Keratinocyte (primary cell): ENCODE measurements around the gene TINAG. TPM values are rescaled to one million over a fixed set of nuclear protein-coding genes. Genes with fewer than 3 reads are reported as not detected.

Experiments
- DNase-seq: peaks from one replicate; pipeline ENCODE4 v3.0.0-alpha.2; 2011; ENCODE audit warnings: low read depth, missing footprints, low spot score
- FAIRE-seq: peaks from 2 replicates; lab custom pipeline; 2011; peaks lifted over from hg19 to GRCh38; lab: Jason Lieb, UNC
- H2AFZ ChIP-seq: 2 replicates; pipeline ENCODE4 v1.6.0; 2012; ENCODE audit warnings: low read length, control low read depth, inconsistent platforms; ENCODE audit not compliant: control insufficient read depth
- H3K27ac ChIP-seq: 2 replicates; pipeline ENCODE4 v1.5.1; 2011; ENCODE audit warnings: low read length; ENCODE audit not compliant: control insufficient read depth, insufficient read depth
- H3K27me3 ChIP-seq: 3 replicates; pipeline ENCODE4 v1.6.0; 2011; ENCODE audit warnings: low read length; ENCODE audit not compliant: control insufficient read depth, insufficient read depth; ENCODE audit errors: extremely low read depth
- H3K36me3 ChIP-seq, 2 experiments: 2 replicates in 1 of 2; 3 replicates in 1 of 2; pipeline ENCODE4 v1.5.1; 2011; ENCODE audit warnings: low read length in 2 of 2, mild to moderate bottlenecking in 1 of 2; ENCODE audit not compliant: control insufficient read depth in 2 of 2, insufficient read depth in 2 of 2; ENCODE audit errors: extremely low read depth in 1 of 2
- H3K4me1 ChIP-seq: 3 replicates; pipeline ENCODE4 v1.5.1; 2011; ENCODE audit warnings: low read length; ENCODE audit not compliant: control insufficient read depth, insufficient read depth; ENCODE audit errors: extremely low read depth
- H3K4me2 ChIP-seq: 3 replicates; pipeline ENCODE4 v1.6.0; 2011; ENCODE audit warnings: low read depth, low read length; ENCODE audit not compliant: control insufficient read depth, insufficient read depth; ENCODE audit errors: extremely low read depth
- H3K4me3 ChIP-seq, 3 experiments: fragments of 200-600 bp in 1 of 3; sonication (generic) in 1 of 3; 2 replicates in 2 of 3; 3 replicates in 1 of 3; pipeline ENCODE4 v1.5.1; 2011 to 2016; ENCODE audit warnings: low read length in 3 of 3, mild to moderate bottlenecking in 3 of 3, control low read depth in 2 of 3, inconsistent platforms in 1 of 3, low read depth in 1 of 3, mixed read lengths in 1 of 3, mixed run types in 1 of 3, moderate library complexity in 1 of 3; ENCODE audit not compliant: control insufficient read depth in 2 of 3, insufficient read depth in 2 of 3; ENCODE audit errors: extremely low read depth in 1 of 3
- H3K79me2 ChIP-seq: 2 replicates; pipeline ENCODE4 v1.6.0; 2012; ENCODE audit warnings: low read length; ENCODE audit not compliant: control insufficient read depth, insufficient read depth
- H3K9ac ChIP-seq: 3 replicates; pipeline ENCODE4 v1.6.0; 2011; ENCODE audit warnings: low read length; ENCODE audit not compliant: control insufficient read depth, insufficient read depth; ENCODE audit errors: extremely low read depth
- H3K9me1 ChIP-seq: 3 replicates; pipeline ENCODE4 v1.6.0; 2011; ENCODE audit warnings: low read length; ENCODE audit not compliant: control insufficient read depth, insufficient read depth; ENCODE audit errors: extremely low read depth
- H3K9me3 ChIP-seq: 2 replicates; pipeline ENCODE4 v1.5.1; 2012; ENCODE audit warnings: low read depth, low read length; ENCODE audit not compliant: control insufficient read depth
- H4K20me1 ChIP-seq: 3 replicates; pipeline ENCODE4 v1.6.0; 2011; ENCODE audit warnings: low read length; ENCODE audit not compliant: control insufficient read depth, insufficient read depth; ENCODE audit errors: extremely low read depth
- EZH2 ChIP-seq: IDR thresholded peaks from one replicate; pipeline ENCODE4 v1.6.1; 2012; ENCODE audit warnings: inconsistent platforms, mild to moderate bottlenecking, low read length, moderate library complexity
- dilution Hi-C: fragments of 300-500 bp; cut with MboI; formaldehyde crosslinking; loops from one replicate; pipeline ENCODE4 v1.7.0; 2020; ENCODE audit warnings: low sequenced_read_pairs; ENCODE audit not compliant: extremely low pct_ligation_motif_present
- polyA plus RNA-seq, 5 experiments: library from polyadenylated mRNA; depleted of rRNA in 3 of 5; stranded (reverse) in 3 of 5; stranded (forward) in 1 of 5; unstranded in 1 of 5; fragments of >200 nt; gene quantifications; 1 replicate in 1 of 5; 2 replicates in 3 of 5; 3 replicates in 1 of 5; pipeline versions ENCODE4 v1.2.1 to v1.2.3, GENCODE V29; 2011 to 2012; ENCODE audit warnings: missing spikeins in 2 of 5, low read depth in 1 of 5, low replicate concordance in 1 of 5
- TF ChIP-seq, protein P1 (sequence below), 3 experiments: IDR thresholded peaks in 1 of 3; conservative IDR thresholded peaks in 1 of 3; optimal IDR thresholded peaks in 1 of 3; 2 replicates in 2 of 3; 3 replicates in 1 of 3; pipeline versions ENCODE3 to v1.5.1; 2011; ENCODE audit warnings: low read length in 3 of 3, mild to moderate bottlenecking in 3 of 3, moderate library complexity in 2 of 3, control low read depth in 1 of 3, inconsistent platforms in 1 of 3; ENCODE audit not compliant: insufficient read depth in 2 of 3; ENCODE audit errors: extremely low read depth in 1 of 3

The TINAG gene
- polyA plus RNA-seq, 1 donor (not counting 4 experiments of a cell fraction or from before 2014, with no cell fraction given) = not detected

- Histone ChIP-seq H3K36me3 (no peaks in the 10 kb centered on the region), H3K4me2 (no peak overlapping the region), H3K79me2 (no peaks in the 10 kb centered on the region), H2AFZ (peak overlapping the region; percentile 90), H3K27ac (peak overlapping the region; percentile 8), H3K9me1 (no peaks in the 10 kb centered on the region), H4K20me1 (no peaks in the 10 kb centered on the region), H3K4me1 (peaks cover 20% of the 10 kb centered on the region), H3K9me3 (no peaks in the 10 kb centered on the region), H3K4me3 (no peak overlapping the region), H3K9ac (no peak overlapping the region), H3K27me3 (no peaks in the 10 kb centered on the region)
- no peak for DNase-seq
- dilution Hi-C loops = no loop called here
- peak; percentile 23 for FAIRE-seq
- TF ChIP-seq, protein P1, sequence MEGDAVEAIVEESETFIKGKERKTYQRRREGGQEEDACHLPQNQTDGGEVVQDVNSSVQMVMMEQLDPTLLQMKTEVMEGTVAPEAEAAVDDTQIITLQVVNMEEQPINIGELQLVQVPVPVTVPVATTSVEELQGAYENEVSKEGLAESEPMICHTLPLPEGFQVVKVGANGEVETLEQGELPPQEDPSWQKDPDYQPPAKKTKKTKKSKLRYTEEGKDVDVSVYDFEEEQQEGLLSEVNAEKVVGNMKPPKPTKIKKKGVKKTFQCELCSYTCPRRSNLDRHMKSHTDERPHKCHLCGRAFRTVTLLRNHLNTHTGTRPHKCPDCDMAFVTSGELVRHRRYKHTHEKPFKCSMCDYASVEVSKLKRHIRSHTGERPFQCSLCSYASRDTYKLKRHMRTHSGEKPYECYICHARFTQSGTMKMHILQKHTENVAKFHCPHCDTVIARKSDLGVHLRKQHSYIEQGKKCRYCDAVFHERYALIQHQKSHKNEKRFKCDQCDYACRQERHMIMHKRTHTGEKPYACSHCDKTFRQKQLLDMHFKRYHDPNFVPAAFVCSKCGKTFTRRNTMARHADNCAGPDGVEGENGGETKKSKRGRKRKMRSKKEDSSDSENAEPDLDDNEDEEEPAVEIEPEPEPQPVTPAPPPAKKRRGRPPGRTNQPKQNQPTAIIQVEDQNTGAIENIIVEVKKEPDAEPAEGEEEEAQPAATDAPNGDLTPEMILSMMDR (optimal IDR thresholded peaks at IDR 0.05 in 1 of 3, IDR thresholded peaks at IDR 0.05 in 1 of 3, conservative IDR thresholded peaks at IDR 0.05 in 1 of 3; ENCODE audit: extremely low read depth in 1 of 3, insufficient read depth in 2 of 3, low read length in 3 of 3) = no peak
- no peak for TF ChIP-seq EZH2
These were observed 118.8 kb downstream of the TINAG start for GRCh38 chr6:54426995-54427394.

- H3K4me2 ChIP-seq = peak overlapping the region; percentile 34
- no peak for DNase-seq
- H3K27ac ChIP-seq = peak overlapping the region; percentile 37
- H3K9me1 ChIP-seq = no peaks in the 10 kb centered on the region
- H3K4me3 ChIP-seq = no peak overlapping the region
- peak overlapping the region; percentile 90 for H2AFZ ChIP-seq
- no peaks in the 10 kb centered on the region for H3K79me2 ChIP-seq
- TF ChIP-seq, protein P1 (optimal IDR thresholded peaks at IDR 0.05 in 1 of 3, IDR thresholded peaks at IDR 0.05 in 1 of 3, conservative IDR thresholded peaks at IDR 0.05 in 1 of 3; ENCODE audit: extremely low read depth in 1 of 3, insufficient read depth in 2 of 3, low read length in 3 of 3) = no peak
- no peak for TF ChIP-seq EZH2
- dilution Hi-C loops = no loop called here
- H3K9ac ChIP-seq = no peak overlapping the region
- no peaks in the 10 kb centered on the region for H4K20me1 ChIP-seq
- H3K4me1 ChIP-seq = peaks cover 20% of the 10 kb centered on the region
- peak; percentile 60 for FAIRE-seq
- no peaks in the 10 kb centered on the region for H3K9me3 ChIP-seq
- H3K27me3 ChIP-seq = no peaks in the 10 kb centered on the region
- no peaks in the 10 kb centered on the region for H3K36me3 ChIP-seq
These were observed 119.2 kb downstream of the TINAG start for GRCh38 chr6:54427396-54427937.
